ENCODE measurements around the gene ATP6V0B.
A peak's percentile ranks its signal among the peaks of the same experiment; 100 is the strongest.

ATP6V0B gene

DNA sequence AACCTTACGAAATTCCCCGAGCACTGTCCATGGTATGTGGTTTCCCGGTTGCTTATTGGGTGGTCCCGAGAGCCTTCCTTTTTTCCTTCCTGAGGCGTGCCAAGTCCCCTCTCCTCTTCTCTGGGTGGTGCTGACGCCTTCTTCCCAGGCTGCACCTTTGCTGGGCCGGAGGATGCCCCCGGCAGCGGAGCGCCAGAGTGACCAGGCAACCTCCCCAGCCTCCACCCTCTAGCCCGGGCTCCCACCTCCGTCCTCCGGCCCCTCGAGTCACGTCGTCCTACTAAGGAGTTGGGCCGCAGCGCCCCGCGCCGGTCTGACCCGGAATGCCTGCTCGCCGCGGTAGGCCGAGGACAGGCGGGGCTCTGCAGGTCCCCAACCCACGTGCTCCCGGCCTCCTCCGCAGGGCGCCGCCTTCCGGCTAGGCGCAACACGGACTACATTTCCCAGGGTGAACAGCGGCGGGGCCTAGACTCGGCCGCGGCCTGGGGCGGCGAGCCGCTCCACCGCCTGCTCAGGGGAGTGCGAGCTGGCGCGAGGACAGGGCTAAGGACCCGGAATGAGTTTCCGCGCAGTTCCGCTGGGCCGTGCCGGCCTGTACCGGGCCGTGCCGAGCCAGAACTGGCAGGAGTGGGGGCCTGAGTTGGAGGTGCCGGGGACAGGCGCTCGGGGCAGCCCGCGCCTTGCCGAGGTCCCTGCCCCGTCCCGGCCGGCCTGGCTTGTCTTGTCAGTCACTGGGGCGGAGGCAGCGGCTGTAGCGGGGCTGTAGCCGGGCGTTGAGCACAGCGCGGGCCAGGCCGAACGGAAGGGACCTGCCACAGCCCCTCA, 28.3 kb upstream of the ATP6V0B start, which contains the start of gene IPO13:
Gene IPO13 (plus strand): TSS at position 715 of the 825 bp plus-strand sequence. CDS start 651 bp downstream, outside the sequence.
- DNase-seq (ENCODE audit: low read depth): peak; percentile 85

DNA sequence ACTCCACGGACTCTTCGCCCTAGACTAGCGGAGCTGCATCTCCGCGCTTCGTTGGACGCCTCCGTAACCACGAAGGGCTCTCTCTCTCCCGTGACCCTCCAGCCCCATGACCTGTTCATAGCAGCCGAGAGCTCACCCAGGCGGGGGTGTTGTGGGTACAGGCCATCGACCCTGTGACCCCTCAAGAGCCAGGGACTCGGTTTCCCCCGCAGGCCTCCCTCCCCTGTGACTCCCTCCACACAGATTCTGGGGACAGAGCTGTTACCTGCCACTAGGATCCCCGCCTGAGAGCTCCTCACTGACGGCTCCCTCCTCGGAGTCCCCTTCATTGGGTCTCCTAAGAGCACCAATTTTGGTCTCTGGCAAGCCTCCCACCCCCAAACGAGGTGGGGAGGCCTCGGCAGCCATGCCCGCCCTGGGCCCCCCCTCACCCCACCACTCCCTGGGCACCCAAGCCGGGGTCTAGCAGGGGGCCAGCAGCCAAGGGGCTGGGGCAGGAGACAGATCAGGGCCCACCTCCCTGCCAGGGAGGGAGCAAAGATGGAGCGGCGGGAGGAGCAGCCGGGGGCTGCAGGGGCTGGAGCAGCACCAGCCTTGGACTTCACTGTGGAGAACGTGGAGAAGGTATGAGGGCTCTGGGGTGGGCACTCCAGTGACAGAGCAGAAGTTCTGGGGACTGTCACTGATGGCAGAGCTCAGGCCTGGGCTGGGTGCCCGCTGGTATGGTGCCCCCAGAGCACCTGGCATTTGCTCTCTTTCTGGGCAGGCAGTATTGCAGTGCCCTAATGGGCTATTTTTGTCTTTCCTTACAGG, 27.5 kb upstream of the ATP6V0B start:
- no peak for DNase-seq (ENCODE audit: low read depth)

DNA sequence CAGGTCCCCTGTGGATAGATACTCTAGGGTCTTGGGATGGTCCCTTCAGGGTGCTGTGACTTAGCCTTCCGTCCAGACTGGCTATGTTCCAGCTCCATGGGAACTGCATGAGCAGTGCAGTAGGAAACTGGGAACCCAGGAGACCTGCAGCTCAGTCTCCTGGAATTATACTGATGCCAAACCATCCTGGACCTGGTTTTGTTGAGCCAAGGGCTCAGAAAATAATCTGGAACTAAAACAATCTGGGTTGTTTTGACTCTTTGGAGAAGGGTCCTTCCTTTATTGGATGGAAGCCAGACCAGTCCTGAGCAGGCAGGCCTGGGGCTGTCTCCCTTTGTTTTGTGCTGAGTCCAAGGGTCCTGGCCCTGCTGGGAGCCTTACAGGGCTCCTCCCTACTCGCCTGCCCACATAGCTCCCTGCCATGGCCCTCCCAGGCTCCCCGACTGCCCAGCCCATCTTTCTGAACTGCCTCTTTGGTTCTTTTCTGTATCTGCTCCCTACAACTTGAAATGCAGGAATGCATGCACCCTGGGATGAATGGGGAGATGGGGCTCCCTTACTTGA, 26.8 kb upstream of the ATP6V0B start:
- no peak for DNase-seq (ENCODE audit: low read depth)

DNA sequence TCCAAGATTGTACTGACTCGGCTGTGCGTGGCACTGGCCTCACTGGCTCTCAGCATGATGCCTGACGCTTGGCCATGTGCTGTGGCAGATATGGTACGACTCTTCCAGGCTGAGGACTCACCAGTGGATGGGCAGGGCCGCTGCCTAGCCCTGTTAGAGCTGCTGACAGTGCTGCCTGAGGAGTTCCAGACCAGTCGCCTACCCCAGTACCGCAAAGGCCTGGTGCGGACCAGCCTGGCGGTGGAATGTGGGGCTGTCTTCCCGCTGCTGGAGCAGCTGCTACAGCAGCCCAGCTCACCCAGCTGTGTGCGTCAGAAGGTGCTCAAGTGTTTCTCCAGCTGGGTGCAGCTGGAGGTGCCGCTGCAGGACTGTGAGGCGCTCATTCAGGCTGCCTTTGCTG, 25.1 kb upstream of the ATP6V0B start:
- no peak for DNase-seq (ENCODE audit: low read depth)

DNA sequence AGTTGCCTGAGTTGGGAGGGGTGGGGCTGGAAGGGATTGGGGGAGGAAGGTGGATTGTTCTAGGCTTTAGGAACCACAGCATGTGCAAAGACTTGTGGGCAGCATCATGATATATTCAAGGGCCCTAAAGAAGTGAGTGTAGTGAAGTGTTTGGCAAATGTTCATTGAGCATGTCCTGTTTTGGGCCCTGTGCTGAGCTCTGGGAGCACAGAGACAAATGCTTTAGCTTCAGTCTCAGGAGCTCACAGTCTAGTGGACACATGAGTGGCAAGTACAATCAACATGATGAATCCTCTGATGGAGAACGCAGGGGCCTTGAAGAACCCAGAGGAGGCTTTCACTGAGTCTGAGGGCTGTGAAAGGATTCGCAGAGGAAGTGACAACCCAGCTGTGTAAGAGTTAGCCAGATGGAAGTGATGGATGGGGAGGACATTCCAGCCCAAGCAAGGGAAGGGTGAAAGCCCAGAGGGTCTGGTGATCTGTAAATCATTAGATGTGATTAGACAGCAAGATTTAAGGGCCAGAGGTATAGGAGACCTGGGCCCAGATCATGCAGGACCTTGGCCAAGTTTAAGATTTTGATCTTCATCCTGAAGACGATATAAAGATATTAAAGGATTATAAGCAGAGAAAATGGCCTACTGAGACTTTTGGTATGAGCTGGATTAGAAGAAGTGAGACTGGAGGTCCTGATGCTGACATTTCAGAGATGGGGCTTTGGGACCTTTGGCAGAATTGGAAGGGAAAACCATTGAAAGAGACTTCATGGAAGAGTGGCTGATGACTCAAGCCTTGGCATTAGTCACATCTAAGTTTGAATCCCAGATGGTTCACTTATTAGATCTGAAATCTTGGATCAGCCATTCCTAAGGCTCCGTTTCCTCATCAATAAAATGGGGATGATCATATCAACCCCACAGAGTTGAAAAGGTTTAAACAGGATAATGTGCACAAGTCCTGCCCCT, 23.5 kb upstream of the ATP6V0B start:
- DNase-seq (ENCODE audit: low read depth): no peak

DNA sequence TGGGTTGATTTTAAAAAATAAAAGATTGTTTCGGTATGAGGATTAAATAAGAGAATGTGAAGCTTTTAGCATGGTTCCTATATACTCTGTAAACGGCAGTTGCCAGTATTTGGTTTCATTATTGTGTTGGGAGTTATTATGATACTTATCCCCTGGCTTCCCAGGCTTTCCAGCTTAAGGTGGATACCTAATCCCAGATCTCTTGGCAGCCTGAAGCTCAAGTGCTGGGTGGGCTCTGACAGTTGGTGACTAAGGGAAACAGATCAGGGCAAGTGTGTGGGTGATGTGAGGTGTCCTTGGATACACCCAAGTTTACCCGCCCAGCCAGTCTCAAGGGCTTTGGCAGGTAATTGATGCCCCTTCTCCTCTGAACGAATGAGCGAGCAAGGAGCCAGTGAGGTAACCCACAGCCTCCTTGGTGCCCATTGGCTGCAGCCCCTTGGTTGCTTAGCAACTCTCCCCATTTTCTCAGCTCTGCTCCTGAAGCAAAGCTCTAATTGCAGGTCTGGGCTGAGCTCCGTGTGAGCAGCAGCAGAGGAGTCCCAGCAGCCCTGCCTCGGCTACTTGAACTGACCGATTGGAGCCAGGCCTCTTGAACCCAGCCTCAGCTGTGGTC, 21.9 kb upstream of the ATP6V0B start:
- no peak for DNase-seq (ENCODE audit: low read depth)

DNA sequence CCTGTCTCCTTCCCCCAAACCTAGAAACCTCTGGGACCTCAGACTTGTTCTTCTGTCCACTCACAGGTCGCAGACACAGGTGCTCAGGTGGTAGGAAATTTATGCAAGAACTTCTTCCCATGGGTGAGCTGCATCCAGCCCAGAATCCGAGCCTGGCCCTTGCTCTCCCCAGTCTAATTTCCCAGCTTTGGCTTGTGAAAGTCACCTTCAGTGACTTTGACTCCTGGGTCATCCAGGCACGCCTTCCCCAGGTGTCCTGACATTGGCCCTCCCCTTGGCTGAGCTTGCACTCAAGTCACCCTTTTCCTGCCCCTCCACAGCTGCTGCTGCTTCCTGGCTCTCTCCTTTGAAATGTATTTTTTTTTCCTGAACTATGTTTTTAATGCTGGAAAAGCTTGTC, 21.4 kb upstream of the ATP6V0B start:
- no peak for DNase-seq (ENCODE audit: low read depth)

DNA sequence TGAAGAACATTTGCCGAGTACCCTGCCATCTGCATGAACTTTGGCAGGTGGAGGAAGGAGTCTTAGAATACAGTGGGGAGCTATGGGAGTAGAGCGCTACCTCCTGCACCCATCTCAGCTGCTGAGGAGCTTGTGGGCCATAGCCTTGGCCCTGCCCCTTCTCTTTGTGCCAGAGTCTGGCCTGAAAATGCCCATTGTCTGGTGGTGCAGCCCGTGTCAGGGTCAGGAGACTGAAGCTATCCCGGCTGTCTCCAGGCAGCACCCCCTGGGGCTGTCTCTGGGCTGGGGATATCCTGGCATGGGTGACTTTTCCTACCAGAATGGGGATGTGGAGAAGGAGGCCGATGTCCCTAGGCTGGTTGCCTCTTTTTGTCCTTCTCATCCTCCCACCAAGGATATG, 20.7 kb upstream of the ATP6V0B start:
- DNase-seq (ENCODE audit: low read depth): no peak

DNA sequence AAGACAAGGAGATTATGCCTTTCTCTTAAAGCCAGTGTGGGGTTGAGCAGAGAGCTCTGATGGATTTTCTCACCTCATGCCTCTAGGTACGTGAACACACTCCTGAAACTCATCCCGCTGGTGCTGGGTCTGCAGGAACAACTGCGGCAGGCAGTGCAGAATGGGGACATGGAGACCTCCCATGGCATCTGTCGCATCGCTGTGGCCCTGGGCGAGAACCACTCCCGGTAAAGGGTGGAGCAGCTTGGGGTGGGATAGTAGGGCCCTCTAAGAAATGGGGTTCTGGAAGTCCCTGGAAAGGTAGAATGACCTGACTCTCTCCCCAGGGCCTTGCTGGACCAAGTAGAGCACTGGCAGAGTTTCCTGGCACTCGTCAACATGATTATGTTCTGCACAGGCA, 18.5 kb upstream of the ATP6V0B start:
- no peak for DNase-seq (ENCODE audit: low read depth)

DNA sequence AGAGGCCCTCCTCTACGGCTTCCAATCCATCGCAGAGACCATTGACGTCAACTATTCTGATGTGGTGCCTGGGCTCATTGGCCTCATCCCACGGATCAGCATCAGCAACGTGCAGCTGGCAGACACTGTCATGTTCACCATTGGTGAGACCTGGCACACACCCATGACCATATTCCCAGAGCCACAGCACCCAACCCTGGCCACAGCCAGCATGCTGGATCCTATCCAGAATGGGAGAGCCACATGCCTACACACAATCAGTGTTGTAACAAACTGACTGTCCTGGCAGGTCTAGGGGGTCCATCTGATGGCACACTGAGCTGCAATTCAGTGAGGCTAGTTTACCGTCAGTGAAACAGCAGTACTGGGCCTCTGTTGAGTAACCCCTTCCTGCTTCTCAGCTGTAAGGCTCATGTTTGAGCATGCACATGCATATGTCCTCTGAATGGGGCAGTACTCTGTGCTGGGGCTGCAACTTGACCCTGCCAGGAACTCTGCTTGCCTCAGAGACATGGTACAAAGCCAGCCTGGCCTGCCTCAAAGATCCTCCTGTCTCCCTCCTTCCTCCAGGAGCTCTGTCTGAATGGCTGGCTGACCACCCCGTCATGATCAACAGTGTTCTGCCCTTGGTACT, 17.2 kb upstream of the ATP6V0B start:
- DNase-seq (ENCODE audit: low read depth): no peak

DNA sequence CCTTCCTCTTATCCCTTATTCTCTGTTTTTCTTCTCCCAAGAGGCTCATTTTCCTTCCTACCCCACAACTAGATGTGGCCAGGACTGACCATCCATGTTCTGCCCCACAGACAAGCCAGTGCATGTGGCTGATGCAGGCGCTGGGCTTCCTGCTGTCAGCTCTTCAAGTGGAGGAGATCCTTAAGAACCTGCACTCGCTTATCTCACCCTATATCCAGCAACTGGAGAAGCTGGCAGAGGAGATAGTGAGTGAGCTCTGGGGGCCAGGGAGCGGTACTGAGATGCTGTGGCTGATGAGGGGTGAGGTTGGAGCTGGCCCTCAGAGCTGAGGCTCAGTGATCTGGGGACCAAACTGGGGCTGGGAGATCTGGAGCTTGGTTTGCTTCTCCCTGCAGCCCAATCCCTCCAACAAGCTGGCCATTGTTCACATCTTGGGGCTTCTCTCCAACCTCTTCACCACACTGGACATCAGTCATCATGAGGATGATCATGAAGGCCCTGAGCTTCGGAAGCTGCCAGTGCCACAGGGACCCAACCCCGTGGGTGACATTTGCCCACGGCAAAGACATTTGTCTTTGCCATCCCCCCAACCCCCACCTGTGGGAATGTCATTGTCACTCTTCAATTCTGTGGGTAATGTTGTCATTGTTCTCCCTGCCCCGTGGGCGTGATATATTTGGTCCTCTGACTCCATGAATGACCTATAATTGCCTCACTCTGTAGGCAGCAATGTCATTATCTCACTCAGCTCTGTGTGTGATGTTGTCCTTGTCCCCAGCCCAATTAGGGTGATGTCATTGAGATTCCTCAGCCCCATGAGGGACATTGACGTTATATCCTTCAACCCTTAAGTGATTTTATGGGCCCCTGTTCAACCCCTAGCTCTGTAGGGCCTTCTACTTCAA, 16.2 kb upstream of the ATP6V0B start:
- no peak for DNase-seq (ENCODE audit: low read depth)

DNA sequence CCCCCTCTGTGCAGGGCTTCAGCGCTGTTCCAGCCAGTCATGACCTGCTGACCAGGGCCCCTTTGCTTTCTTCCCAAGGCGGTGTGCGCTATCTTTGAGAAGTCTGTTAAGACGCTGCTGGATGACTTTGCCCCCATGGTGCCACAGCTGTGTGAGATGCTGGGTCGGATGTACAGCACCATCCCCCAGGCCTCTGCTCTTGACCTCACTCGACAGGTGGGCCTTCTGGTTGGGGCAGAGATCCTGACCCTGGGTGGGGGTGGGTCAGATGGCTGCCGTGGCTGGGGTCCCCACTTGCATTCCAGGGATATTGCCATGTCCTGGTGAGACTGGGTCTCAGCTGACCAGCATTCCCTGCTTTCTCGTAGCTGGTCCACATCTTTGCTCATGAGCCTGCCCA, 14.0 kb upstream of the ATP6V0B start:
- DNase-seq (ENCODE audit: low read depth): no peak

DNA sequence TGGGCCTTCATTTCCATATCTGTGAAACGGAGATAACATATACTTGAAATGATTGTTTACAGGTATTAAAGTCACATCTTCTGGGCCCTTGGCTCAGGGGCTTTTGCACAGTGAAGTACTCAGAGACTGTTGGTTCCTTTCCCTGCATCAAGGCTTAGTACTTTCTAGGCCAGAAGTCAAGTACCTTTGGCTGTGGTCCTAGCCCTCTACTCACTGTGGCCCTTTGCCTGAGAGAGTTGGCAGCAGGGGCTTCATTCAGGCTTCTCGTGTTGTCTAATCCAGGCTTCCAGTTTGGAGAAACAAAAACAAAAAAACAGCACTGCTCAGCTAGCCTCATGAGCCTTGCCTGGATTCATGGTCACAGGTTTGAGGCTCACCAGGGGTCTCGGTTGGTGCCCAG, 13.1 kb upstream of the ATP6V0B start:
- no peak for DNase-seq (ENCODE audit: low read depth)

DNA sequence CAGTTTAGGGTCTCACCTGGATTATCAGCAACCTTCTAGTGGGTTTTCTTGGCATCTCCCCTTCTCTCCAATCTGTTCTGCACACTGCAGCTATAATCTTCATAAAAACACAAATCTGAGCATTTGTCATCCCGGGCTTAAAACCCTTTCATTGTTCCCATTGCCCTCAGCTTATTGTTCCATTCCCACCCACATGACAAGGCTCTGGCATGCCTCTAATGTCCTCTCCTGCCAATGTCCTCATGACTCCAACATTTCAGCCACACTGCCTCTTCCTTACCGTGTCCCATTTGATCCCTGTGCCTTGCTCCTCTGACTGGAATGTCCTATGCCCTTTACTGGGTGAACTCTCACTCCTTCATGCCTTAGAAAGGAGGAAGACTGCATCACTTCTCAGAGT, 12.4 kb upstream of the ATP6V0B start:
- DNase-seq (ENCODE audit: low read depth): no peak

DNA sequence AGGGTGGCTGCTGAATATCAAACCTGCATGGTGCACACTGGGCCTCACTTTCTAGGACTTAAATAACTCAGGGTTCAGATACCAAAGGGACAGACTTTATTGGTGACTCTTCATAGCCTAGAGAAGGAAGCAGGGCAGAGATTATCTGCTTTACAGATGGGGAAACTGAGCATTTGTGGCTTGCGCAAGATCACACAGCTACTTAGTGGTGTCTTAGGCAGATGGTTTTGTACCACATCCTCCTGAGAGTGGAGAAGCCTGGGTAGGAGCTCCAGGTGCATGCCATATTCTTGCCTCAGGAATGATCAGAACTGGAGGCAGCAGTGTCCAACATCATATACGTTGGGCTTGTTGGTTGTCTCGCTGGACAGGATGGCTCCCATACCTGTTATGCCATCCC, 11.8 kb upstream of the ATP6V0B start:
- no peak for DNase-seq (ENCODE audit: low read depth)

DNA sequence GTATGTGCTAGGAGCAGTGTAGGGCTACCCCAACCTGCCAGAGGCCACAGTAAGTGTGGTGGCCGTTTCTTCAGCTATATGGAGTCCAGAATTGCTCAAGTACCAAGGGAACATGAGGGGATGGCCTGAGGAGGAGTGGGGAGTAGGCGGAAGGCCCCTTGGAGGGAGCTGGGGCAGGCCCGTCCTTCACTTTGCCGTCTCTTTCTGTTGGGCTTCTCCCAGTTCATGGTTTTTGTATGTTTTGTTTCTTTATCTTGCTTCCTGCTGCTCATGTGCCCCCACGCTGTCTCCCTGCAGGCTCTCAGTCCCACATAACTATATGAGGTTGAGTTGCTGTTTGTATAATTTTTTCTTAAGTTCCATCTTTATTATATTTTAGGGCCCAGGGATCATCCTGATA, 10.9 kb upstream of the ATP6V0B start:
- DNase-seq (ENCODE audit: low read depth): no peak

DNA sequence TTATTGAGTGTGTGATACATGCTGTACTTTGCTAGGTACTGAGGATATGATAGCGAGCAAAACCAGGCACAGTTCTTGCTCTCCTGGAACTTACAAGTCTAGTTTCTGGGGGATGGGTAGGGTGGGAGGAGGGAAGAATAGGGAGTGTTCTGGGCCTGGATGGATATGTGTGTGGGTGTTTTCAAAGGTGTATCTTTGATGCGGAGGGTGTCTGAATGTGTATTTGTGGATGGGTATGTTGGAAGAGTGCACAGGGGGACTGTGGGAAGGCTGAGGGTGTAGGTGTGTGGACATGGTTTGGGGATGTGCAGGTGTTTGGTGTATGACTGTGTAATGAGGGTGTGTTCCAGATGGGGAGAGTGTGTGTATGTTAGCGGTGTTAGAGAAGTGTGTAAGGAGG, 9.4 kb upstream of the ATP6V0B start:
- no peak for DNase-seq (ENCODE audit: low read depth)

DNA sequence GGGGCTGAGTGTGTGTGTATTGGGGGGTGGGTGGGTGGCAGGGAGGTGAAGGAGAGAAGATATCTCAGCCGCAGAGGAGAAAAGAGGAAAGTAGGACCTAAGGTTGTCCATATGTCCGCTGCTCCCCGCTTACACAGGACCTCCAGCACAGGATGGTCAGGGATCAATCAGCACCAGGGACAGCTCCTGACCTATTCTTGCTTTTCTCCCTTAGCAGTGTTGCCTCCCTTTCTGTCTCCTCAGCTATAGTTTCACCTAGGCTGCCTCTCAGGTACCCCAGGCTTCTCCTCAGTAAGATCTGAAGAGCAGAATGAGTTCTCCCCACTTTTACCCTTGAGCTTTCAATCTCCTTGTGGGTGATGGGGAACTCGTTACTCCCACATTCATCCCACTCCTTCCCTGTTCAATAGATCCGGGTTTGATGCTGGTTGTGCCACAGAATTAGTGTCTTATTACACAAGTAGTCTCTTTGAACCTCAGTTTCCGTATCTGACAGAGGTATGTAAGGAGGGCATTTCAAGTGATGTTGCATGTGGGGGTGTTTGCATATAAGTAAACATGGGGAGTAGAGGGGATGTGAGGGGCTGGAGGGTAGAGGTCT, 6.3 kb upstream of the ATP6V0B start:
- no peak for DNase-seq (ENCODE audit: low read depth)

DNA sequence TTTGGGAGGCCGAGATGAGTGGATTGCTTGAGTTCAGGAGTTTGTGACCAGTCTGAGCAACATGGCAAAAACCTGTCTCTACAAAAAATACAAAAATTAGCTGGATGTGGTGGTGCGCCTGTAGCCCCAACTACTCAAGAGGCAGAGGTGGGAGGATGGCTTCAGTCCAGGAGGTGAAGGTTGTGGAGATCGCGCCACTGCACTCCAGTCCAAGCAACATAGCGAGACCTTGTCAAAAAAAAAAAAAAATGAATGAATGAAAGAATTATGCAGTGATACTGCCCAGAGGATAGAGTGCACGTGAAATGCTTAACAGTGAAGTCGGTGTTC, 5.4 kb upstream of the ATP6V0B start:
- no peak for DNase-seq (ENCODE audit: low read depth)

All from stimulated activated CD8-positive, alpha-beta memory T cell treated with anti-CD3 and anti-CD28 coated beads, Interleukin-7, amount 100 ng/mL, for 24 hours (primary cell).